ENCODE data around the gene RBFOX1. TPM values are rescaled to one million over a fixed set of nuclear protein-coding genes. Genes with fewer than 3 reads are reported as not detected.

RBFOX1 gene
- total and polyA plus RNA-seq, 5 donors = 22.5 to 80.8 (median 65.0) TPM

- intact Hi-C loops (cut with DNase I) = no loop called here
- no peaks in the 10 kb centered on the region for H3K27me3 ChIP-seq (ENCODE audit: control insufficient read depth, insufficient read depth)
- H3K4me1 ChIP-seq (ENCODE audit: control insufficient read depth, insufficient read depth, low read length) = no peaks in the 10 kb centered on the region
- no peaks in the 10 kb centered on the region for H3K9me3 ChIP-seq (ENCODE audit: control insufficient read depth, low read length)
- ATAC-seq = no peak
- no peak for DNase-seq
- WGBS = 86% methylated on average over 3 of the region's 3 CpGs
- no peak overlapping the region for H3K4me3 ChIP-seq (ENCODE audit: low read length)
- H3K27ac ChIP-seq (ENCODE audit: low read length) = no peak overlapping the region
Observed at GRCh38 chr16:7703672-7704071, 371.0 kb downstream of the RBFOX1 start.

- intact Hi-C loops (cut with DNase I) = no loop called here
- WGBS = 78% methylated on average over 7 of the region's 7 CpGs
- no peak for ATAC-seq
- Histone ChIP-seq H3K4me1 (ENCODE audit: control insufficient read depth, insufficient read depth, low read length) (no peaks in the 10 kb centered on the region), H3K9me3 (ENCODE audit: control insufficient read depth, low read length) (no peaks in the 10 kb centered on the region), H3K4me3 (ENCODE audit: low read length) (no peak overlapping the region), H3K27me3 (ENCODE audit: control insufficient read depth, insufficient read depth) (no peaks in the 10 kb centered on the region), H3K27ac (ENCODE audit: low read length) (no peak overlapping the region)
- no peak for DNase-seq
Observed at GRCh38 chr16:7705885-7706284, 373.2 kb downstream of the RBFOX1 start.

GRCh38 chr16:7709186-7709585 lies 376.5 kb downstream of the RBFOX1 start:
- Histone ChIP-seq H3K27ac (ENCODE audit: low read length) (no peak overlapping the region), H3K9me3 (ENCODE audit: control insufficient read depth, low read length) (no peaks in the 10 kb centered on the region), H3K4me1 (ENCODE audit: control insufficient read depth, insufficient read depth, low read length) (no peaks in the 10 kb centered on the region), H3K4me3 (ENCODE audit: low read length) (no peak overlapping the region), H3K27me3 (ENCODE audit: control insufficient read depth, insufficient read depth) (no peaks in the 10 kb centered on the region)
- DNase-seq (no peak), ATAC-seq (no peak)
- 77% methylated on average over 3 of the region's 3 CpGs for WGBS
- intact Hi-C loops (cut with DNase I) = no loop called here

GRCh38 chr16:7713244-7713643 lies 380.6 kb downstream of the RBFOX1 start:
- Histone ChIP-seq H3K4me1 (ENCODE audit: control insufficient read depth, insufficient read depth, low read length) (no peaks in the 10 kb centered on the region), H3K9me3 (ENCODE audit: control insufficient read depth, low read length) (no peaks in the 10 kb centered on the region), H3K4me3 (ENCODE audit: low read length) (no peak overlapping the region), H3K27me3 (ENCODE audit: control insufficient read depth, insufficient read depth) (no peaks in the 10 kb centered on the region), H3K27ac (ENCODE audit: low read length) (no peak overlapping the region)
- no peak for DNase-seq
- 57% methylated on average over 2 of the region's 2 CpGs for WGBS
- intact Hi-C loops (cut with DNase I) = no loop called here
- ATAC-seq = no peak

GRCh38 chr16:7714775-7715174 lies 382.1 kb downstream of the RBFOX1 start:
- Histone ChIP-seq H3K4me1 (ENCODE audit: control insufficient read depth, insufficient read depth, low read length) (no peaks in the 10 kb centered on the region), H3K9me3 (ENCODE audit: control insufficient read depth, low read length) (no peaks in the 10 kb centered on the region), H3K4me3 (ENCODE audit: low read length) (no peak overlapping the region), H3K27ac (ENCODE audit: low read length) (no peak overlapping the region), H3K27me3 (ENCODE audit: control insufficient read depth, insufficient read depth) (no peaks in the 10 kb centered on the region)
- WGBS = 91% methylated on average over 2 of the region's 2 CpGs
- intact Hi-C loops (cut with DNase I) = no loop called here
- DNase-seq = no peak
- no peak for ATAC-seq

- intact Hi-C loops (cut with DNase I) = no loop called here
Observed at GRCh38 chr16:7716660-7717550, 384.3 kb downstream of the RBFOX1 start.

GRCh38 chr16:7722761-7723160 lies 390.1 kb downstream of the RBFOX1 start:
- H3K27ac ChIP-seq (ENCODE audit: low read length) = no peak overlapping the region
- DNase-seq (no peak), ATAC-seq (no peak)
- WGBS = 37% methylated on average over 4 of the region's 4 CpGs
- no peaks in the 10 kb centered on the region for H3K27me3 ChIP-seq (ENCODE audit: control insufficient read depth, insufficient read depth)
- no peaks in the 10 kb centered on the region for H3K4me1 ChIP-seq (ENCODE audit: control insufficient read depth, insufficient read depth, low read length)
- H3K9me3 ChIP-seq (ENCODE audit: control insufficient read depth, low read length) = no peaks in the 10 kb centered on the region
- intact Hi-C loops (cut with DNase I) = no loop called here
- H3K4me3 ChIP-seq (ENCODE audit: low read length) = no peak overlapping the region

More at GRCh38 chr16:7716660-7717550, 384.3 kb downstream of the RBFOX1 start:
- WGBS = 47% methylated on average over 18 of the region's 18 CpGs
- DNase-seq (no peak), ATAC-seq (no peak)
- no peaks in the 10 kb centered on the region for H3K9me3 ChIP-seq (ENCODE audit: control insufficient read depth, low read length)
- H3K4me3 ChIP-seq (ENCODE audit: low read length) = no peak overlapping the region
- H3K27ac ChIP-seq (ENCODE audit: low read length) = no peak overlapping the region
- H3K27me3 ChIP-seq (ENCODE audit: control insufficient read depth, insufficient read depth) = no peaks in the 10 kb centered on the region
- no peaks in the 10 kb centered on the region for H3K4me1 ChIP-seq (ENCODE audit: control insufficient read depth, insufficient read depth, low read length)

- H3K4me1 ChIP-seq (ENCODE audit: control insufficient read depth, insufficient read depth, low read length) = no peaks in the 10 kb centered on the region
- WGBS = 81% methylated on average over 5 of the region's 5 CpGs
- H3K27ac ChIP-seq (ENCODE audit: low read length) = no peak overlapping the region
- DNase-seq (no peak), ATAC-seq (no peak)
- H3K4me3 ChIP-seq (ENCODE audit: low read length) = no peak overlapping the region
- intact Hi-C loops (cut with DNase I) = no loop called here
- no peaks in the 10 kb centered on the region for H3K27me3 ChIP-seq (ENCODE audit: control insufficient read depth, insufficient read depth)
- H3K9me3 ChIP-seq (ENCODE audit: control insufficient read depth, low read length) = no peaks in the 10 kb centered on the region
Observed at GRCh38 chr16:7731141-7731540, 398.5 kb downstream of the RBFOX1 start.

GRCh38 chr16:7736138-7736665 lies 403.6 kb downstream of the RBFOX1 start:
- H3K9me3 ChIP-seq (ENCODE audit: control insufficient read depth, low read length) = no peaks in the 10 kb centered on the region
- H3K4me3 ChIP-seq (ENCODE audit: low read length) = no peak overlapping the region
- no peak for ATAC-seq
- H3K27ac ChIP-seq (ENCODE audit: low read length) = no peak overlapping the region
- no peaks in the 10 kb centered on the region for H3K4me1 ChIP-seq (ENCODE audit: control insufficient read depth, insufficient read depth, low read length)
- no peak for DNase-seq
- intact Hi-C loops (cut with DNase I) = no loop called here
- WGBS = 0% methylated on average over 1 of the region's 1 CpG
- H3K27me3 ChIP-seq (ENCODE audit: control insufficient read depth, insufficient read depth) = no peaks in the 10 kb centered on the region

GRCh38 chr16:7742626-7743025 lies 410.0 kb downstream of the RBFOX1 start:
- ATAC-seq (no peak), DNase-seq (no peak)
- intact Hi-C loops (cut with DNase I) = no loop called here
- Histone ChIP-seq H3K4me3 (ENCODE audit: low read length) (no peak overlapping the region), H3K27ac (ENCODE audit: low read length) (no peak overlapping the region), H3K9me3 (ENCODE audit: control insufficient read depth, low read length) (no peaks in the 10 kb centered on the region), H3K4me1 (ENCODE audit: control insufficient read depth, insufficient read depth, low read length) (peaks cover 3% of the 10 kb centered on the region), H3K27me3 (ENCODE audit: control insufficient read depth, insufficient read depth) (no peaks in the 10 kb centered on the region)
- 88% methylated on average over 3 of the region's 3 CpGs for WGBS

GRCh38 chr16:7744546-7745264 lies 412.1 kb downstream of the RBFOX1 start:
- Histone ChIP-seq H3K9me3 (ENCODE audit: control insufficient read depth, low read length) (no peaks in the 10 kb centered on the region), H3K4me1 (ENCODE audit: control insufficient read depth, insufficient read depth, low read length) (peaks cover 3% of the 10 kb centered on the region), H3K4me3 (ENCODE audit: low read length) (no peak overlapping the region), H3K27ac (ENCODE audit: low read length) (no peak overlapping the region), H3K27me3 (ENCODE audit: control insufficient read depth, insufficient read depth) (no peaks in the 10 kb centered on the region)
- ATAC-seq (no peak), DNase-seq (no peak)
- intact Hi-C loops (cut with DNase I) = no loop called here
- 70% methylated on average over 7 of the region's 7 CpGs for WGBS
